Endothelial cell of hepatic sinusoid (primary cell): ENCODE results near the gene COX6A2.
"Not testable (repeated sequence)": the region's sequence is repeated elsewhere in the genome, so short reads cannot be mapped to it uniquely, and the experiment has no call there.

Experiments
- in situ Hi-C: cut with HindIII; loops from 2 replicates; pipeline ENCODE4 v1.10.0; 2017; ENCODE audit warnings: low sequenced_read_pairs

COX6A2 gene

GRCh38 chr16:31441956-31442355, 13.8 kb upstream of the COX6A2 start:
- in situ Hi-C loops, result no loop called here

- in situ Hi-C loops, result no loop called here
Observed at GRCh38 chr16:31440516-31441184, 12.5 kb upstream of the COX6A2 start.

DNA sequence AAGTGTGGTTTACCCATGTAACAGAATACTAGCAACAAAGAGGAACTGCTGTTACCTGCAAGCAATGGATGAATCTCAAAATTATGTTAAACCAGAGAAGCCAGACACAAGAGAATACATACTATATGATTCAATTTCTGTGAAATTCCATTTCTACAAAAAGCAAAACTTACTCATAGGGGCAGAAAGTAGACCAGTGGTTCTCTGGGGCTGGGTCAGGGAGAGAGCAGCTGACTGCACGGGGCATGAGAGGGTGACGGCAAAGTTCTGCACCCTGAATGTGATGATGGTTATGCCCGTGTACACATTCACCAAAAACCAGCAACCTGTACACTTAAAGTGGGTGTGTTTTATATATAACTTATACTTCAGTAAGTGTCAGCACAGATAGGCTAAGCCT, 11.4 kb upstream of the COX6A2 start:
- in situ Hi-C loops, result no loop called here

GRCh38 chr16:31439023-31439422, 10.9 kb upstream of the COX6A2 start:
- in situ Hi-C loops, result not testable (repeated sequence)

- in situ Hi-C loops, result no loop called here
Observed at GRCh38 chr16:31438414-31438813, 10.3 kb upstream of the COX6A2 start.

DNA sequence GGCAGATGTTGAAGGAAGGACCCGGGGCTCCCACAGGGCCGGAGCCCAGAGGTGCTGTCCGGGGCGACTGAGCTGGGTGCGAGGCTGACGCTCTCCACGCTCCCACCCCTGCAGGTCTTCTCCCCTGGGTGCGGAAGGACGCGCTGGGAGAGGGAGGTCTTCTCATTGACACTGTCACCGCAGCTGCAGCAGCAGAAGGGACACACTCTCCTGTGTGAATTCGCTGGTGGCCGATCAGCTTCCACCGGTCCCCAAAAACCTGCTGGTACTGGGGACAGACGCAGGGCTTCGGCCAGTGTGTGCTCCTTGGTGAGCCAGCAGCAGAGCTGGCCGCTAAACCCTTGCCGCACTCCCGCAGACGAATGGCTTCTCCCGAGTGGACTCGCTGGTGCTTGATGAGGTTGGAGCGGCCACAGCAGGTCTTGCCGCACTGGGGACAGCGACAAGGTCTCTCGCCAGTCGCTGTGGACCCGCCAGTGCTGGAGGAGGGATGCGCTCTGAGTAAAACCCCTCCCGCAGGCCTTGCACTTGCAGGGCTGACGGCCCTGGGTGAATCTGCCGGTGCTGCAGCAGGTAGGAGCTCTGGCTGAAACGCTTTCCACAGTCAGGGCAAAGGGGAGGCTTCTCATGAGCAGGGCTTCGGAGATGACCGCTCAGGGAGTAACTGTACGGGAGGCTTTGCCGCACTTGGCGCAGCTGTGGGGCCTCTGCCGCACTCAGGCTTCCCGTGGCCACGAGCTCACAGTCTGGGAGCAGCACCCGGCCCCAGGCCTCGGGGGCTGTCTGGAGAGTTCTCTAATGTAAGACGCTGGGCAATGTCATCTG, 8.3 kb upstream of the COX6A2 start:
- in situ Hi-C loops, result no loop called here

- in situ Hi-C loops, result no loop called here
Observed at GRCh38 chr16:31435341-31436220, 7.4 kb upstream of the COX6A2 start.

DNA sequence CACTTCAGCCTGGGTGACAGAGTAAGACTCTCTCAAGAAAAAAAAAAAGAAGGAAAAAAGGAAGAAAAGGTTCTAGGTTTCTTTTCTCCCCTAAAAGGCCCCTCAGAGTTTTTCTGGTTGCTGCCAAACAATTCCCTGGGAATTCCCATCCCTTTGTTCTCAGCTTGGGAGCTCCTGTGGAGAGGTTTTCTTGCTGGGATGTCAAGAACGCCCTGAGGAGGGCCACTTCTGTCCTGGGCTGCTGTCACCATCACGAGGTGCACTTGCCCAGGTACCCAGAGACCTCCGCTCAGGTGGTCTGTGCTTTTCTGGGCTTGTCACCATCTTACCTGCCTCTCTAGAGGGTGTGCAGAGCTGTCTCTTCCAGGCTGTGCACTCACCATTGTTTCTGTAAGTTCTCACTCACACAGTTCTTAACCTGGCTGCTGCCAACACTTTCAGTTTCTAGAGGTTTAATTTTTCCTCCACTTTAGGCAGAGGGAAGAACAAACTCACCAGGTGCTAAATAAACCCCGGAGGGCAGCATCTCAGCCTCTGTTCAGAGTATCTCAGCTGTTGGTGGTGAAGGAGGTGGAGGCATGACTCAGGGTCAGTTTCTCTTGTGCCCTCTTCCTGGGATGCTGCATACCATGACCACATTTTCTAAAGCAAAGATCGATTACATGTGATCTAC, 2.4 kb upstream of the COX6A2 start:
- in situ Hi-C loops, result no loop called here

DNA sequence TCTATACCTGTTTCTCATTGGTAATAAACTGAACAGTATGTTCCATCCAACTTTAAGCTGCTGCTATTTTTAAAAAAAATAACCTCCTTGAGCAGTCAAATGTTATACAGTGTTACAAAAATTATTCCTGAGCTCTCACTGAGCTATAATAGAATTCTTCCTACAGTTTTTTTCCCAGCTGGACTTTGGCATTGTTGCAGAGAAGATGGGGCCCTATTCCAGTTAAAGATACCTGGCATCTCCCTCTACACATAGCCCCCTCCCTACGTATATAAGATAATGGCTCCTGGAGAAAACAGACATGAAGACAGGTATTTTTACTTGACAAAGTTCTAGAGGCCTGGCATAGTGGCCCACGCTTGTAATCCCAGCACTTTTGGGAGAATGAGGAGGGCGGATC, 1.6 kb upstream of the COX6A2 start:
- in situ Hi-C loops, result no loop called here

DNA sequence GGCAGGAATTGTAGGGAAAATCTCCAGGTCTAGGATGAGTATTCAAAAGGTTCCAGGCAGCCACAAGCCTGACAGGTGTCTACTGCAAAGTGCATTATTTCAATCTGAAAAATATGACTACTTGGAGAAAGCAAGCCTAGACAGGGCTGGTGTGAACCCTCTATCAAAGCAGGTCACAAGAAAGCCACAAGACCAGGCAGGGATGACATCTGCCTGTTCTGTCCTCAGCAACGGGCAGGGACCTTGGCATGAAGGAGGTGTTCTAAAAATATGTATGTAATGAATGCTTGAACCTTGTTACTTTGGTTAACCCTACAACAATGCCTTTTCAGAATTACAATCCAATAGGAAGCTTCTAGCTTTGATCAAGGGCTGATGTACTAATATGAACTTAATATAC, 1.2 kb upstream of the COX6A2 start:
- in situ Hi-C loops, result no loop called here

DNA sequence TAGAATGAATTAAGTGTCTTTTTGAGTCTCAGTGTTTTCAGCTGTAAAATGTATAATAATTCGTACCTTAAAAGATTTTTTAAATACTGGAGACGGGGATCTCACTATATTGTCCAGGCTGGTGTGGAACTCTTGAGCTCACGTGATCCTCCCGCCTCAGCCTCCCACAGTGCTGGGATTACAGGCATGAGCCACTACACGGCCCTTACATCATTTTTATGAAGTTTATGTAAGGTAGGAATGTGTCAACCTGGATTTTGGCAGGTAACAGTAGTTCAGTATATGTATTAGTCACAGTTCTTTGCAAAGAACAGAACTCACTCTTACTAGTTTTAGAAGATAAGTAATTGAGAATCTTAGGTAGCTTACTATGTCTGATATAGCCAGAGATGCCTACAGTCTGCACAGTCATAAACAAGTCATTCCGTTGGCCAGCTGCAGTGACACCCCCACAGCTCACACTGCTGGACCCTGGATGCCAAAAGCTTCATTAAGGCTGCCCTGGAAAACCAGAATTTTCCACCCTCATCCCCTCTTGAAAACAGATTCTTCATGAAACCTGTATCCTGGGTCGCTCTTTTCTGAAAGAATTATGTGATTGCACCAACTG, 583 bp upstream of the COX6A2 start:
- in situ Hi-C loops, result no loop called here

- in situ Hi-C loops, result no loop called here
Observed at GRCh38 chr16:31427441-31428278, 500 bp downstream of the COX6A2 start.

DNA sequence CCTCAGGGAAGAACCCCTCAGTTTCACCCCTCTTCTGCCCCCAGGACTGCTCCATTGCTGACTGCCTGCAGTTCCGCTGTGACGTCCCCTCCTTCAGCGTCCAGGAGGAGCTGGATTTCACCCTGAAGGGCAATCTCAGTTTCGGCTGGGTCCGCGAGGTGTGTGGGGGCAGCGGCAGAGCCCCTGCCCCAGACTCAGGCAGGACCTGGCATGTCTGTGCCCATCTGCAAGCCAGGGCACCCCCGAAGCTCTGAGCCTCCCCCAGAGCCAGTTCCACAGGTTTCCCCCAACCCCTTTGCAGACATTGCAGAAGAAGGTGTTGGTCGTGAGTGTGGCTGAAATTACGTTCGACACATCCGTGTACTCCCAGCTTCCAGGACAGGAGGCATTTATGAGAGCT, 4.4 kb downstream of the COX6A2 start:
- in situ Hi-C loops, result no loop called here

GRCh38 chr16:31423241-31423640, 4.9 kb downstream of the COX6A2 start:
- in situ Hi-C loops, result no loop called here

- in situ Hi-C loops, result no loop called here
Observed at GRCh38 chr16:31421587-31421986, 6.6 kb downstream of the COX6A2 start.

- in situ Hi-C loops, result no loop called here
Observed at GRCh38 chr16:31420037-31420436, 8.1 kb downstream of the COX6A2 start.

DNA sequence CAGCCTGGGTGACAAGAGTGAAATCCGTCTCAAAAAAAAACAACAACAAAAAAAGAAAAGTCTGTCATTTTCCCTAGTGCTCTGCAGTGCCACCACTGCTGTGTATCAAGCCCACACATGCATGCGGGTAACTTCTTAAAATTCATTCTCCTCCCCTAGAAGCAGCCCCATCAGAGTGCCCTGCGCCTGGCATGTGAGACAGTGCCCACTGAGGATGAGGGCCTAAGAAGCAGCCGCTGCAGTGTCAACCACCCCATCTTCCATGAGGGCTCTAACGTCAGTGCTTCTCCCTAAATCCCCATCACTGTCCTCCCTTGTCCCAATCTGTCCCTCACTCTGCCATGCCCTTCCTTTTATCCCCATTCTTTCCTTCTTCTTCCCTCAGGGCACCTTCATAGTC, 10.2 kb downstream of the COX6A2 start:
- in situ Hi-C loops, result no loop called here

GRCh38 chr16:31417036-31417435, 11.1 kb downstream of the COX6A2 start:
- in situ Hi-C loops, result not testable (repeated sequence)

- in situ Hi-C loops, result no loop called here
Observed at GRCh38 chr16:31416371-31416770, 11.8 kb downstream of the COX6A2 start.

GRCh38 chr16:31414706-31415105, 13.5 kb downstream of the COX6A2 start:
- in situ Hi-C loops, result no loop called here
